Keratinocyte (primary cell): ENCODE measurements around the gene KCNK10. TPM values are rescaled to one million over a fixed set of nuclear protein-coding genes. Genes with fewer than 3 reads are reported as not detected.

Experiments
- DNase-seq: peaks from one replicate; pipeline ENCODE4 v3.0.0-alpha.2; 2011; ENCODE audit warnings: low read depth, missing footprints, low spot score
- FAIRE-seq: peaks from 2 replicates; lab custom pipeline; 2011; peaks lifted over from hg19 to GRCh38; lab: Jason Lieb, UNC
- H2AFZ ChIP-seq: 2 replicates; pipeline ENCODE4 v1.6.0; 2012; ENCODE audit warnings: low read length, control low read depth, inconsistent platforms; ENCODE audit not compliant: control insufficient read depth
- H3K27ac ChIP-seq: 2 replicates; pipeline ENCODE4 v1.5.1; 2011; ENCODE audit warnings: low read length; ENCODE audit not compliant: control insufficient read depth, insufficient read depth
- H3K27me3 ChIP-seq: 3 replicates; pipeline ENCODE4 v1.6.0; 2011; ENCODE audit warnings: low read length; ENCODE audit not compliant: control insufficient read depth, insufficient read depth; ENCODE audit errors: extremely low read depth
- H3K36me3 ChIP-seq, 2 experiments: 2 replicates in 1 of 2; 3 replicates in 1 of 2; pipeline ENCODE4 v1.5.1; 2011; ENCODE audit warnings: low read length in 2 of 2, mild to moderate bottlenecking in 1 of 2; ENCODE audit not compliant: control insufficient read depth in 2 of 2, insufficient read depth in 2 of 2; ENCODE audit errors: extremely low read depth in 1 of 2
- H3K4me1 ChIP-seq: 3 replicates; pipeline ENCODE4 v1.5.1; 2011; ENCODE audit warnings: low read length; ENCODE audit not compliant: control insufficient read depth, insufficient read depth; ENCODE audit errors: extremely low read depth
- H3K4me2 ChIP-seq: 3 replicates; pipeline ENCODE4 v1.6.0; 2011; ENCODE audit warnings: low read depth, low read length; ENCODE audit not compliant: control insufficient read depth, insufficient read depth; ENCODE audit errors: extremely low read depth
- H3K4me3 ChIP-seq, 3 experiments: fragments of 200-600 bp in 1 of 3; sonication (generic) in 1 of 3; 2 replicates in 2 of 3; 3 replicates in 1 of 3; pipeline ENCODE4 v1.5.1; 2011 to 2016; ENCODE audit warnings: low read length in 3 of 3, mild to moderate bottlenecking in 3 of 3, control low read depth in 2 of 3, inconsistent platforms in 1 of 3, low read depth in 1 of 3, mixed read lengths in 1 of 3, mixed run types in 1 of 3, moderate library complexity in 1 of 3; ENCODE audit not compliant: control insufficient read depth in 2 of 3, insufficient read depth in 2 of 3; ENCODE audit errors: extremely low read depth in 1 of 3
- H3K79me2 ChIP-seq: 2 replicates; pipeline ENCODE4 v1.6.0; 2012; ENCODE audit warnings: low read length; ENCODE audit not compliant: control insufficient read depth, insufficient read depth
- H3K9ac ChIP-seq: 3 replicates; pipeline ENCODE4 v1.6.0; 2011; ENCODE audit warnings: low read length; ENCODE audit not compliant: control insufficient read depth, insufficient read depth; ENCODE audit errors: extremely low read depth
- H3K9me1 ChIP-seq: 3 replicates; pipeline ENCODE4 v1.6.0; 2011; ENCODE audit warnings: low read length; ENCODE audit not compliant: control insufficient read depth, insufficient read depth; ENCODE audit errors: extremely low read depth
- H3K9me3 ChIP-seq: 2 replicates; pipeline ENCODE4 v1.5.1; 2012; ENCODE audit warnings: low read depth, low read length; ENCODE audit not compliant: control insufficient read depth
- H4K20me1 ChIP-seq: 3 replicates; pipeline ENCODE4 v1.6.0; 2011; ENCODE audit warnings: low read length; ENCODE audit not compliant: control insufficient read depth, insufficient read depth; ENCODE audit errors: extremely low read depth
- CTCF ChIP-seq, 3 experiments: IDR thresholded peaks in 1 of 3; conservative IDR thresholded peaks in 1 of 3; optimal IDR thresholded peaks in 1 of 3; 2 replicates in 2 of 3; 3 replicates in 1 of 3; pipeline versions ENCODE3 to v1.5.1; 2011; ENCODE audit warnings: low read length in 3 of 3, mild to moderate bottlenecking in 3 of 3, moderate library complexity in 2 of 3, control low read depth in 1 of 3, inconsistent platforms in 1 of 3; ENCODE audit not compliant: insufficient read depth in 2 of 3; ENCODE audit errors: extremely low read depth in 1 of 3
- EZH2 ChIP-seq: IDR thresholded peaks from one replicate; pipeline ENCODE4 v1.6.1; 2012; ENCODE audit warnings: inconsistent platforms, mild to moderate bottlenecking, low read length, moderate library complexity
- dilution Hi-C: fragments of 300-500 bp; cut with MboI; formaldehyde crosslinking; loops from one replicate; pipeline ENCODE4 v1.7.0; 2020; ENCODE audit warnings: low sequenced_read_pairs; ENCODE audit not compliant: extremely low pct_ligation_motif_present
- polyA plus RNA-seq, 5 experiments: library from polyadenylated mRNA; depleted of rRNA in 3 of 5; stranded (reverse) in 3 of 5; stranded (forward) in 1 of 5; unstranded in 1 of 5; fragments of >200 nt; gene quantifications; 1 replicate in 1 of 5; 2 replicates in 3 of 5; 3 replicates in 1 of 5; pipeline versions ENCODE4 v1.2.1 to v1.2.3, GENCODE V29; 2011 to 2012; ENCODE audit warnings: missing spikeins in 2 of 5, low read depth in 1 of 5, low replicate concordance in 1 of 5

The KCNK10 gene
- polyA plus RNA-seq, 1 donor (not counting 4 experiments of a cell fraction or from before 2014, with no cell fraction given): 0.79 TPM

- Histone ChIP-seq H4K20me1 (no peaks in the 10 kb centered on the region), H3K9me3 (no peaks in the 10 kb centered on the region), H3K36me3 (no peaks in the 10 kb centered on the region), H3K9ac (no peak overlapping the region), H2AFZ (no peak overlapping the region), H3K4me3 (no peak overlapping the region), H3K4me1 (no peaks in the 10 kb centered on the region), H3K79me2 (no peaks in the 10 kb centered on the region), H3K9me1 (no peaks in the 10 kb centered on the region), H3K27ac (no peak overlapping the region), H3K4me2 (no peak overlapping the region), H3K27me3 (no peaks in the 10 kb centered on the region)
- no peak for TF ChIP-seq CTCF (optimal IDR thresholded peaks at IDR 0.05 in 1 of 3, IDR thresholded peaks at IDR 0.05 in 1 of 3, conservative IDR thresholded peaks at IDR 0.05 in 1 of 3; ENCODE audit: extremely low read depth in 1 of 3, insufficient read depth in 2 of 3, low read length in 3 of 3)
- no peak for TF ChIP-seq EZH2
- FAIRE-seq (no peak), DNase-seq (no peak)
- dilution Hi-C loops: no loop called here
These were observed 119.8 kb downstream of the KCNK10 start for GRCh38 chr14:88203291-88203690.

GRCh38 chr14:88202286-88202685 lies 120.8 kb downstream of the KCNK10 start:
- Histone ChIP-seq H3K27ac (no peak overlapping the region), H3K9me1 (no peaks in the 10 kb centered on the region), H3K79me2 (no peaks in the 10 kb centered on the region), H2AFZ (no peak overlapping the region), H3K4me1 (no peaks in the 10 kb centered on the region), H3K4me3 (no peak overlapping the region), H3K36me3 (no peaks in the 10 kb centered on the region), H3K9me3 (no peaks in the 10 kb centered on the region), H3K4me2 (no peak overlapping the region), H3K9ac (no peak overlapping the region), H4K20me1 (no peaks in the 10 kb centered on the region), H3K27me3 (no peaks in the 10 kb centered on the region)
- dilution Hi-C loops: no loop called here
- no peak for TF ChIP-seq EZH2
- no peak for TF ChIP-seq CTCF (optimal IDR thresholded peaks at IDR 0.05 in 1 of 3, IDR thresholded peaks at IDR 0.05 in 1 of 3, conservative IDR thresholded peaks at IDR 0.05 in 1 of 3; ENCODE audit: extremely low read depth in 1 of 3, insufficient read depth in 2 of 3, low read length in 3 of 3)
- DNase-seq (no peak), FAIRE-seq (no peak)
